Gastrocnemius medialis (tissue), 4 donors: ENCODE data around the gene LRRC39. TPM values are rescaled to one million over a fixed set of nuclear protein-coding genes. Genes with fewer than 3 reads are reported as not detected.

Experiments
- ATAC-seq, 2 donors: fragments of 150-250 bp; one replicate each; pipeline ENCODE4 v1.9.1; 2016
- DNase-seq, 2 donors: peaks; one replicate each; pipeline ENCODE4 v3.0.0-alpha.2; 2019
- H3K27ac ChIP-seq, 4 donors: fragments of 200-600 bp; sonication (generic); 1 replicate in 1 of 4; 2 replicates in 3 of 4; pipeline ENCODE4 v1.5.1; 2016 to 2018; ENCODE audit warnings: mild to moderate bottlenecking in 2 of 4, moderate library complexity in 1 of 4
- H3K27me3 ChIP-seq, 3 donors: fragments of 200-600 bp; sonication (generic) in 2 of 3; 1 replicate in 1 of 3; 2 replicates in 2 of 3; pipeline versions ENCODE4 v1.5.1 to v1.6.0; 2016 to 2019; ENCODE audit warnings: mild to moderate bottlenecking in 1 of 3, moderate library complexity in 1 of 3
- H3K36me3 ChIP-seq, 2 donors: fragments of 200-600 bp; sonication (generic) in 1 of 2; one replicate each; pipeline ENCODE4 v1.5.1; 2017 to 2018
- H3K4me1 ChIP-seq, 2 donors: fragments of 200-600 bp; sonication (generic) in 1 of 2; one replicate each; pipeline ENCODE4 v1.5.1; 2016 to 2017; ENCODE audit warnings: mild to moderate bottlenecking in 2 of 2
- H3K4me3 ChIP-seq, 4 donors: fragments of 200-600 bp; sonication (generic) in 3 of 4; 1 replicate in 1 of 4; 2 replicates in 3 of 4; pipeline ENCODE4 v1.5.1; 2016 to 2019; ENCODE audit warnings: mild to moderate bottlenecking in 2 of 4
- H3K9me3 ChIP-seq, 3 donors: fragments of 200-600 bp; sonication (generic) in 2 of 3; 1 replicate in 1 of 3; 2 replicates in 2 of 3; pipeline ENCODE4 v1.5.1; 2016 to 2019
- POLR2A ChIP-seq, 2 donors: fragments of 450-650 bp; IDR thresholded peaks; one replicate each; pipeline ENCODE4 v1.6.1; 2017; ENCODE audit warnings: antibody characterized with exemption in 2 of 2, mild to moderate bottlenecking in 2 of 2, moderate library complexity in 2 of 2
- in situ Hi-C, 4 donors: fragments of 200-750 bp; cut with MboI; loops; one replicate each; pipeline versions ENCODE4 v1.15.0 to v1.8.0; 2017; ENCODE audit warnings: low sequenced_read_pairs in 4 of 4
- intact Hi-C: fragments of 100-400 bp; cut with DNase I; formaldehyde crosslinking; loops from one replicate; pipeline ENCODE4 v1.15.1; 2023; ENCODE audit warnings: low total_unique reads
- total RNA-seq, 4 donors: library from RNA; depleted of rRNA; stranded (reverse); fragments of >200 nt; gene quantifications; one replicate each; pipeline versions ENCODE4 v1.1.0 to v1.2.3, GENCODE V29; 2016
- TF ChIP-seq, protein P1 (sequence below), 5 experiments: fragments of 450-650 bp in 3 of 5; fragments of 200-600 bp in 2 of 5; sonication (generic) in 2 of 5; IDR thresholded peaks in 4 of 5; conservative IDR thresholded peaks in 1 of 5; 1 replicate in 4 of 5; 2 replicates in 1 of 5; pipeline ENCODE4 v1.5.1; 2016 to 2019; ENCODE audit warnings: antibody characterized with exemption in 5 of 5, mild to moderate bottlenecking in 3 of 5, moderate library complexity in 3 of 5

The LRRC39 gene
- total RNA-seq, 4 donors from 2014 or later, result 23.4 to 73.2 (median 42.1) TPM

DNA sequence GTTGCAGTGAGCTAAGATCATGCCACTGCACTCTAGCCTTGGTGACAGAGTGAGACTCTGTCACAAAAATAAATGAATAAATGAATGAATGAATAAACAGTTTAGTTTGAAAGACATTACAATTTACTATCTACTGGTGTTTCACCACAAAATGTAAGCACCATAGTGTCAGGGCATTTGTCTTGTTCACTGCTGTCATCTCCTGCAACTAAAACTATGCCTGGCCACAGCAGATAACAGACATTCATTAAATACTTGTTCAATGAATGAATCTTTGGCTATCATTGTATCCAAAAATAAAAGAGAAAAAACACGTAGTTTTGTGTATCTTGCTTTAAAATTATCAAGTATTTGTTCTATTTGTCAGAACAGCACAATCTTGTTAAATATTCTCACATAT is 77.9 kb downstream of the LRRC39 start:
- Histone ChIP-seq H3K4me1 (no peaks in the 10 kb centered on the region), H3K27me3 (no peaks in the 10 kb centered on the region), H3K4me3 (no peak overlapping the region), H3K36me3 (peaks cover 0 to 26% of the 10 kb centered on the region in 2 donors), H3K27ac (no peak overlapping the region), H3K9me3 (no peaks in the 10 kb centered on the region)
- TF ChIP-seq, protein P1, sequence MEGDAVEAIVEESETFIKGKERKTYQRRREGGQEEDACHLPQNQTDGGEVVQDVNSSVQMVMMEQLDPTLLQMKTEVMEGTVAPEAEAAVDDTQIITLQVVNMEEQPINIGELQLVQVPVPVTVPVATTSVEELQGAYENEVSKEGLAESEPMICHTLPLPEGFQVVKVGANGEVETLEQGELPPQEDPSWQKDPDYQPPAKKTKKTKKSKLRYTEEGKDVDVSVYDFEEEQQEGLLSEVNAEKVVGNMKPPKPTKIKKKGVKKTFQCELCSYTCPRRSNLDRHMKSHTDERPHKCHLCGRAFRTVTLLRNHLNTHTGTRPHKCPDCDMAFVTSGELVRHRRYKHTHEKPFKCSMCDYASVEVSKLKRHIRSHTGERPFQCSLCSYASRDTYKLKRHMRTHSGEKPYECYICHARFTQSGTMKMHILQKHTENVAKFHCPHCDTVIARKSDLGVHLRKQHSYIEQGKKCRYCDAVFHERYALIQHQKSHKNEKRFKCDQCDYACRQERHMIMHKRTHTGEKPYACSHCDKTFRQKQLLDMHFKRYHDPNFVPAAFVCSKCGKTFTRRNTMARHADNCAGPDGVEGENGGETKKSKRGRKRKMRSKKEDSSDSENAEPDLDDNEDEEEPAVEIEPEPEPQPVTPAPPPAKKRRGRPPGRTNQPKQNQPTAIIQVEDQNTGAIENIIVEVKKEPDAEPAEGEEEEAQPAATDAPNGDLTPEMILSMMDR (IDR thresholded peaks at IDR 0.05 in 4 of 5, conservative IDR thresholded peaks at IDR 0.05 in 1 of 5), result no peak
- no peak for TF ChIP-seq POLR2A (IDR thresholded peaks at IDR 0.05)
- intact Hi-C loops (no loop called here), in situ Hi-C loops (no loop called here)
- ATAC-seq (no peak), DNase-seq (no peak)

Other genes starting within 250 kb of the LRRC39 start
- 10 to 100 TPM in 1 of 4 donors, 1 to 10 TPM in 3; 4.6 to 10.3 (median 8.2) TPM for gene SLC35A3, start 208.3 kb downstream of the LRRC39 start, total RNA-seq
- gene SASS6, start 45.3 kb downstream of the LRRC39 start, total RNA-seq, result 1 to 10 TPM in 3 of 4 donors, under 1 TPM in 1; 0.71 to 4.2 (median 1.6) TPM
- 10 to 100 TPM in 3 of 4 donors, 1 to 10 TPM in 1; 5.5 to 22.6 (median 10.6) TPM for gene TRMT13, start 45.1 kb downstream of the LRRC39 start, total RNA-seq
- gene DBT, start 71.6 kb upstream of the LRRC39 start, total RNA-seq, result 10 to 100 TPM in 1 of 4 donors, 1 to 10 TPM in 3; 7.6 to 11.3 (median 9.6) TPM
- 10 to 100 TPM; 22.3 to 32.8 (median 24.8) TPM for gene RTCA, start 88.0 kb upstream of the LRRC39 start, total RNA-seq
- gene CDC14A, start 174.2 kb upstream of the LRRC39 start, total RNA-seq, result 10 to 100 TPM in 1 of 4 donors, 1 to 10 TPM in 3; 2.1 to 10.0 (median 6.0) TPM